HG03066 (cell line): ENCODE results near the gene SMARCAL1.

Experiments
- ATAC-seq: cut with Tn5 transposase; IDR thresholded peaks from one replicate; pipeline ENCODE4 v1.9.1; 2021; ENCODE audit warnings: low read depth; ENCODE audit not compliant: unreplicated experiment

The SMARCAL1 gene

GRCh38 chr2:216425008-216425787 is 12.9 kb downstream of the SMARCAL1 start:
- no peak for ATAC-seq

DNA sequence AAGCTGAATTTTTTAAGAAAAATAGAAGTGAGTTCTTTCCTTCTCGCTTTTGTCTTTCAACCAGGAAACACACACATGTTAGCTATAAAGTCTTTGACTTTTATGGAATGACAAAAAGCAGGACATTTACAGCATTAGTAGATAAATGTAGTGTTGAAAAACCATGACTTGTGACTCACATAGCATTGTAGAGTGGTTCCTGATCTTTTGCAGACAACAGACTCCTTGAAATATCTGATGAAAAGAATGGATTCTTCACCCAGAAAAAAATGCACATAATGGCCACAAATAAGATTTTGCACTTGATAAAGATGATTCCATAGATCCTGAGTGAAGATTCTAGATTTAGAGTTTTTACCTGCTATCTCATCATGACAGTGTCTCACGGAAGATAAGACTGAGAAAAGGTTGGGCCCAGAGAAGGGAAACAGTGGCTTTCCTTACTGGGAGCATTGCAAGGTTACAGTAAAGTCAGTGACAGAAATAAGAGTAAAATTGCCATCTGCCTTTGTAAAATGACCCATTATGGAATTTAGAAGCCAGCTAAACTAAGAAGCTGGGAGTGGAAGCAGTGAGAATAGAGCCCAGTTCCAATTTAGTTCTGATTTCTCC is 14.0 kb downstream of the SMARCAL1 start:
- no peak for ATAC-seq

DNA sequence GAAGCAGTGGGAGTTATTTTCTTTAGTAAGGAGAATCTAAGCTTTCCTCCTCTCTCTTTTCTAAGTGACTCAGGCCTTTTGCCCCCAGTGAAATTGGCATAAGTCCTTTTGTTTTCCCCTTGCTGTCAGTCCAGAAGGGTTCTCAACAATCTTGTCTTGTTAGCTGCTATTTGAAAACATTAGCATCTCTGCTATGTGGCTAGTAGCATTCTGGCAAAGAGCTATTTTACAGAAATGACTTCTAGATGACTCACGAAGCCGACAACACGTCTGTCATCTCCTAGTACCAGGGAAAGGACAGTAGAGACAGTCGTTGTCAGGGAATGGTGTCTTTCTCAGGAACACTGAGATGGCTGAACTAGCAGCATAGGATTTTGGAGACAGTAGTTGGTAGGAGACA is 14.7 kb downstream of the SMARCAL1 start:
- ATAC-seq = no peak

DNA sequence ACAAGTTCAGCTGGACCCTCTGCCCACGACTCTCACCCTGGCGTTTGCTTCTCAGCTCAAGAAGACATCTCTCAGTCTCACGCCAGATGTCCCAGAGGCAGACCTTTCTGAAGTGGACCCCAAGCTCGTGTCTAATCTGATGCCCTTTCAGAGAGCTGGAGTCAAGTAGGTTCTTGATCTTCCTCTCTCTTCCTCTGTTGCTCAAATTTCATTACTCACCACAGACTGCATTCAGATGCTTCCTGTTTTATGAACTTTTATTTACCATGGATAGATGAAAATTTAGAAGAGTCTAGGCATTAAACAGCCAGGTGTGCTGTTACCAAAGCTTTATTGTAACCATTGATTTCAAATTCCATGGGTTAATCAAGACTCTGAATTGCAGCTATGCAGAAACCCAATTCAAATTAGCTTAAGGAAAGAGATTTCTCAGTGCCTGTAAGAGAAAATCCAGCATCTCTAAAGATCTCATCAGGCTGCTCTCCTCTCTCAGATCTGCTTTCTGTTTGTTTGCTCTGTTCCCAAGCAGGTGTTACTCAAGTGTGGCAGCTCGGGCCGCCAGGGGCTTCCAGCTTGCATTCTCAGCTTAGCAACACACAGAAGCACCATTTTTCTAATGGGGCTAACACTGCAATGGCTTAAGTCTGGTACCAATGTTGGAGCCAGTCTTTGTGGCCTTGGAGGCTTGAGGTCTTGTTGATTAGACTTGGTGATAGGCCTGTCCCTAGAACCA is 16.5 kb downstream of the SMARCAL1 start:
- no peak for ATAC-seq

DNA sequence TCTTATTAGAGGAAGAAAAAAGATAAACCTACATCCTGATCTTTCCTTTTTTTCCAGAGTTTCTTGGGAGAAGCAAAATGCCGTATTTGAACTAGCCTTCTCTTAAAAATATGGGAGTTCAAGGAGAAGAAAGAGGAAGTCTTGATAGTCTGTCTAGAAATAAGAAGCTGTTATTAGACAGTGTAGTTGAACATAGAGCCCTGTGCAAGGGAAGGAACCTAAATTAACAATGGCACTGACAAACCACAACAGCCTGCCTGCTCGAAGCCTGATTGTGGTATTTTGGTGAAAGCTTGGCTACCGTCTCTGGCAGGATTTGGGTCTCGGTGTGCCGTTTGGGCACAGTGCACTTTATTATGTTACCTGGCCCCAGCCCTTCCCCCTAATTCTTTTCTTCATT is 17.1 kb downstream of the SMARCAL1 start:
- no peak for ATAC-seq

- no peak for ATAC-seq
Measured at GRCh38 chr2:216430811-216431530, 18.7 kb downstream of the SMARCAL1 start.

- no peak for ATAC-seq
Measured at GRCh38 chr2:216431531-216431856, 19.2 kb downstream of the SMARCAL1 start.

GRCh38 chr2:216436383-216436782 is 24.1 kb downstream of the SMARCAL1 start:
- no peak for ATAC-seq

- ATAC-seq = no peak
Measured at GRCh38 chr2:216441308-216442010, 29.2 kb downstream of the SMARCAL1 start.

DNA sequence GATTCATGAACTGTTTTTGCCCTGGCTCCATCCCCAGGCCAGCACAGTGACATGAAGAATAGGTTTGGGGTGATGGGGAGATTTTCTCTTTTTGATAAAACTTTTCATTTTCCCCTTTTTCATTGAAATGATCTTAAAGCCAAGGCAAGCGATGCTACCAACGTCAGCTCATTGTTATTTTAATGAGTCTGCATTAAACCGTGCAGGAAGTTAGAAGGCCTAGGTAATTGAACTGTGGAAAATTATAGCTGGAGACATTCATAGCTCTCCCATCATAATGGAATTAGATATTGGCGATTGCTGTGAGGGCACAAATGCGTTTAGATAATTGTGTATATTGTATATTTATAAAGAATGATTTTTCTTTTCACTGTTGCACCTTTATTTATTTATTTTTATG is 33.2 kb downstream of the SMARCAL1 start:
- ATAC-seq = no peak

DNA sequence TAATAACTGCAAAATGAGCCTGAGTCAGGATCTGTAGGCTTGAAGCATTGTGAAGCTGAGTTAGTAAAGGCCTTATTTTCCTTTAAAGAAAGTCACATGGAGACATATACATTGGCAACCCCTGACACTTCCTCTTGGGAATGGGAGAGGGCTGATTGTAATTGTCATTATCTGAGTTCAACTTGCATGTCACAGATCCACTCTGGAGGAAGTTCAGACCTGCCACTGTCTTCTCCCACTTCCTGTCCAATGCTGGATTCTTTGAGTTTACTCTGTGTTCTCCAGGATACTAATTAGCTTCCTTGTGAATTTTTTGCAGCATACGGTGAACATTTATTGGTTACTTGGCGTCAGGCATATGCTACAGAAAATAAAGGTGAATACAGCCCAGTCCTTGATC is 34.1 kb downstream of the SMARCAL1 start:
- ATAC-seq = no peak

GRCh38 chr2:216447293-216447692 is 35.0 kb downstream of the SMARCAL1 start:
- ATAC-seq = no peak

- no peak for ATAC-seq
Measured at GRCh38 chr2:216448829-216449228, 36.5 kb downstream of the SMARCAL1 start.

GRCh38 chr2:216450346-216450745 is 38.1 kb downstream of the SMARCAL1 start:
- ATAC-seq = no peak

DNA sequence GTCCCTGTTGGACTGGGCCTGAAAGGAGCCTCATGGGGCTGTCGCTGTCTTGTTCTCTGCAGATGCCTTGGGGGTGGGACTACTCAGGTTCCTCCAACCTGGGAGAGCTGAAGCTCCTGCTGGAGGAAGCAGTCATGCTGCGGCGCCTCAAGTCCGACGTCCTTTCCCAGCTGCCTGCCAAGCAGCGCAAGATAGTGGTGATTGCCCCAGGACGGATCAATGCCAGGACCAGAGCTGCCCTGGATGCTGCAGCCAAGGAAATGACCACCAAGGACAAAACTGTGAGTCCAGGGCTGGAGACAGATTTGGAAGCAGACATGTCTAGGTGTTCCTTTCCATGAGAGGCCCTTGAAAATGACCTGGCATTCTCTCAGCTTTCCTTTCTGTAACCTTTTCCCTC is 38.5 kb downstream of the SMARCAL1 start:
- no peak for ATAC-seq

DNA sequence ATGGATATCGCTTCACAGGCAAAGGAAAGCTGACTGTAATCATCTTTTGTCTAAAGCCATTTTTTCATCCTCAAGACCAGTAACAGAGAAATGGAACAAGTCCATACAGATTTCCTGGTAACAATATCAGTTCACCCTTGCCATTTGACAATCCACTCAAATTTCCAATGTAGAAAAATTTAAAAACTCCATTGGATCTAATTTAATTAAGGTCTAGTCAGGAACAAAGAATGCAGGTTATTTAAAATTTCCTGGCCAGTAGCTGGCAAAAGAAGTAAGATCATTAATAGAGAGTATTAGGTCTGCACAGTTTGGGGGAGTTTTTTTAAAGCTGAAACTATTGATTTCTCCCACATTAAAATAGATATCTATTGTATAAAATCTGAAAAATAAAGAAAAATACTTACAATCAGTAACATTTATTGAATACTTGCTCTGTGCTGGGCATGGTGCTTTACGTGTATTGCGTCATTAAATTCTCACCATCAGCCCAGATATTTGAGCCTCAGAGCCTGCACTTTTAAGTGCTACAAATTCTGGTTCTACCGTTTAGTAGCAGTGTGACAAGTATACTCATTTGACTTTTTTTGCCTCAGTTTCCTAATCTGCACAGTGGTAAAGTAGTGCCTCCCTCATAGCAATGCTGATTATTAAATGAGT is 41.8 kb downstream of the SMARCAL1 start:
- ATAC-seq = no peak

GRCh38 chr2:216463148-216463547 is 50.9 kb downstream of the SMARCAL1 start:
- ATAC-seq = no peak

DNA sequence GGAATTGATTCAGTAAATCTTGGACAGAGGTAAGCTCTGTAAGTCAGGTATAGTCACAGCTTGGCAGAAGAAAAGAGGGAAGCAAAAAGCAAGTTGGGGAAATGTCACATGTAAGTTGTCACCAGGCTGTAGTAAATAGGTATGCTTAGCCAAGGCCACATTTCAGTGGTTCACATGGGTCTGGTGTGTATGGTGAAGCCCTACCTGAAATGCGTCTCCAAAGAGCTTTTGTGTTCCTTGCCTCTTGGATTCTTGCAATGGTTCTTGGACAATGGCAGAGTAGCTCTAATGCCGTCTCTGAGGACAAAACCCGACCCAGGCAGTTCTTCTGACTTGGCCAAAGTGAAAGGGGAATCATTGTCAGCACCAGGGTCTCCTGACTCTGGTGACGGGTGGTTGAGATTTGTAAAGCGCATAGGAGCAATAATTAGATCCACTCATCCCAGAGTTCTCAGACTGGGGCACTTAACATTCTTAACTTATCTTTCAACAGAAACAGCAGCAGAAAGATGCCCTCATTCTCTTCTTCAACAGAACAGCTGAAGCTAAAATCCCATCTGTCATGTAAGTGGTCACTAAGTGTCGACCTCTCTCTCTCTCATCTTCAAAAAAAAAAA is 51.9 kb downstream of the SMARCAL1 start:
- ATAC-seq = no peak

- ATAC-seq = no peak
Measured at GRCh38 chr2:216465579-216466195, 53.4 kb downstream of the SMARCAL1 start.
